Activated naive CD4-positive, alpha-beta T cell treated with anti-CD3 and anti-CD28 coated beads, Interleukin-2, amount 50 U/mL, for 24 hours (primary cell): ENCODE results near the gene NR5A1.
A peak's percentile ranks its signal among the peaks of the same experiment; 100 is the strongest.

Experiments used
- H3K27ac Mint-ChIP-seq: one replicate; pipeline ENCODE4 v1.8.0; 2021; ENCODE audit warnings: mild to moderate bottlenecking, mixed read lengths
- H3K27me3 Mint-ChIP-seq: one replicate; pipeline ENCODE4 v1.8.0; 2021; ENCODE audit warnings: mixed read lengths
- H3K36me3 Mint-ChIP-seq: one replicate; pipeline ENCODE4 v1.8.0; 2021; ENCODE audit warnings: mixed read lengths
- H3K4me1 Mint-ChIP-seq: one replicate; pipeline ENCODE4 v1.8.0; 2021; ENCODE audit warnings: mixed read lengths
- H3K4me3 Mint-ChIP-seq: one replicate; pipeline ENCODE4 v1.8.0; 2021; ENCODE audit warnings: mild to moderate bottlenecking, mixed read lengths
- H3K9me3 Mint-ChIP-seq: one replicate; pipeline ENCODE4 v1.8.0; 2021; ENCODE audit warnings: mixed read lengths

The NR5A1 gene

GRCh38 chr9:124496075-124496449 lies 11.1 kb downstream of the NR5A1 start:
- Mint-ChIP-seq H3K9me3 (no peaks in the 10 kb centered on the region), H3K4me3 (peak overlapping the region; percentile 1), H3K27ac (no peak overlapping the region), H3K4me1 (peaks cover 22% of the 10 kb centered on the region), H3K36me3 (no peaks in the 10 kb centered on the region), H3K27me3 (no peaks in the 10 kb centered on the region)

GRCh38 chr9:124495126-124496074 lies 11.8 kb downstream of the NR5A1 start:
- no peak overlapping the region for H3K27ac Mint-ChIP-seq
- no peaks in the 10 kb centered on the region for H3K27me3 Mint-ChIP-seq
- H3K9me3 Mint-ChIP-seq, result no peaks in the 10 kb centered on the region
- H3K36me3 Mint-ChIP-seq, result no peaks in the 10 kb centered on the region
- peak overlapping the region; percentile 1 for H3K4me3 Mint-ChIP-seq
- peaks cover 22% of the 10 kb centered on the region for H3K4me1 Mint-ChIP-seq

GRCh38 chr9:124493794-124494479 lies 13.3 kb downstream of the NR5A1 start:
- H3K4me3 Mint-ChIP-seq, result no peak overlapping the region
- H3K27ac Mint-ChIP-seq, result no peak overlapping the region

GRCh38 chr9:124493218-124493617 lies 14.0 kb downstream of the NR5A1 start:
- H3K4me3 Mint-ChIP-seq, result no peak overlapping the region
- no peak overlapping the region for H3K27ac Mint-ChIP-seq
- H3K4me1 Mint-ChIP-seq, result peaks cover 22% of the 10 kb centered on the region
- H3K9me3 Mint-ChIP-seq, result no peaks in the 10 kb centered on the region
- H3K27me3 Mint-ChIP-seq, result no peaks in the 10 kb centered on the region
- H3K36me3 Mint-ChIP-seq, result no peaks in the 10 kb centered on the region

More at GRCh38 chr9:124493794-124494479, 13.3 kb downstream of the NR5A1 start:
- Mint-ChIP-seq H3K36me3 (no peaks in the 10 kb centered on the region), H3K9me3 (no peaks in the 10 kb centered on the region), H3K27me3 (no peaks in the 10 kb centered on the region), H3K4me1 (peaks cover 22% of the 10 kb centered on the region)

- Mint-ChIP-seq H3K4me1 (peaks cover 20% of the 10 kb centered on the region), H3K36me3 (no peaks in the 10 kb centered on the region), H3K4me3 (no peak overlapping the region), H3K9me3 (no peaks in the 10 kb centered on the region), H3K27me3 (no peaks in the 10 kb centered on the region), H3K27ac (no peak overlapping the region)
These were observed 14.4 kb downstream of the NR5A1 start for GRCh38 chr9:124492818-124493217.

- Mint-ChIP-seq H3K4me3 (no peak overlapping the region), H3K27ac (no peak overlapping the region), H3K9me3 (no peaks in the 10 kb centered on the region), H3K4me1 (peaks cover 11% of the 10 kb centered on the region), H3K36me3 (no peaks in the 10 kb centered on the region), H3K27me3 (no peaks in the 10 kb centered on the region)
These were observed 15.9 kb downstream of the NR5A1 start for GRCh38 chr9:124491049-124491975.

GRCh38 chr9:124490004-124490403 lies 17.2 kb downstream of the NR5A1 start:
- Mint-ChIP-seq H3K27ac (no peak overlapping the region), H3K36me3 (no peaks in the 10 kb centered on the region), H3K4me1 (no peaks in the 10 kb centered on the region), H3K9me3 (no peaks in the 10 kb centered on the region), H3K4me3 (no peak overlapping the region), H3K27me3 (no peaks in the 10 kb centered on the region)

- Mint-ChIP-seq H3K4me1 (no peaks in the 10 kb centered on the region), H3K27ac (no peak overlapping the region), H3K27me3 (no peaks in the 10 kb centered on the region), H3K9me3 (no peaks in the 10 kb centered on the region), H3K36me3 (no peaks in the 10 kb centered on the region), H3K4me3 (no peak overlapping the region)
These were observed 18.0 kb downstream of the NR5A1 start for GRCh38 chr9:124489222-124489621.

GRCh38 chr9:124488641-124489210 lies 18.5 kb downstream of the NR5A1 start:
- no peak overlapping the region for H3K4me3 Mint-ChIP-seq
- no peaks in the 10 kb centered on the region for H3K4me1 Mint-ChIP-seq
- no peaks in the 10 kb centered on the region for H3K9me3 Mint-ChIP-seq
- H3K27ac Mint-ChIP-seq, result no peak overlapping the region
- H3K27me3 Mint-ChIP-seq, result no peaks in the 10 kb centered on the region
- H3K36me3 Mint-ChIP-seq, result no peaks in the 10 kb centered on the region

GRCh38 chr9:124487260-124488182 lies 19.7 kb downstream of the NR5A1 start:
- H3K4me1 Mint-ChIP-seq, result no peaks in the 10 kb centered on the region
- no peak overlapping the region for H3K27ac Mint-ChIP-seq
- H3K4me3 Mint-ChIP-seq, result no peak overlapping the region
- H3K9me3 Mint-ChIP-seq, result no peaks in the 10 kb centered on the region
- H3K36me3 Mint-ChIP-seq, result no peaks in the 10 kb centered on the region
- H3K27me3 Mint-ChIP-seq, result no peaks in the 10 kb centered on the region

GRCh38 chr9:124486778-124487259 lies 20.4 kb downstream of the NR5A1 start:
- Mint-ChIP-seq H3K27ac (no peak overlapping the region), H3K36me3 (no peaks in the 10 kb centered on the region), H3K4me3 (no peak overlapping the region), H3K4me1 (no peaks in the 10 kb centered on the region), H3K9me3 (no peaks in the 10 kb centered on the region), H3K27me3 (no peaks in the 10 kb centered on the region)

GRCh38 chr9:124485936-124486335 lies 21.3 kb downstream of the NR5A1 start:
- Mint-ChIP-seq H3K9me3 (no peaks in the 10 kb centered on the region), H3K4me1 (no peaks in the 10 kb centered on the region), H3K36me3 (no peaks in the 10 kb centered on the region), H3K4me3 (no peak overlapping the region), H3K27me3 (no peaks in the 10 kb centered on the region), H3K27ac (no peak overlapping the region)

GRCh38 chr9:124485201-124485600 lies 22.0 kb downstream of the NR5A1 start:
- H3K27ac Mint-ChIP-seq, result no peak overlapping the region
- H3K4me3 Mint-ChIP-seq, result no peak overlapping the region
- H3K27me3 Mint-ChIP-seq, result no peaks in the 10 kb centered on the region
- H3K36me3 Mint-ChIP-seq, result no peaks in the 10 kb centered on the region
- no peaks in the 10 kb centered on the region for H3K9me3 Mint-ChIP-seq
- no peaks in the 10 kb centered on the region for H3K4me1 Mint-ChIP-seq

- no peaks in the 10 kb centered on the region for H3K36me3 Mint-ChIP-seq
- no peaks in the 10 kb centered on the region for H3K4me1 Mint-ChIP-seq
- H3K4me3 Mint-ChIP-seq, result no peak overlapping the region
- no peaks in the 10 kb centered on the region for H3K27me3 Mint-ChIP-seq
- H3K27ac Mint-ChIP-seq, result no peak overlapping the region
- no peaks in the 10 kb centered on the region for H3K9me3 Mint-ChIP-seq
These were observed 23.7 kb downstream of the NR5A1 start for GRCh38 chr9:124483481-124483880.
